SK-N-SH treated with all-trans-retinoic acid at 6 μM for 48 hours (cell line): ENCODE results near the gene SPEN.

Experiments
- ATAC-seq: fragments of 200-7000 bp; cut with Tn5 transposase; 3 replicates; pipeline ENCODE4 v1.9.1; 2020; ENCODE audit warnings: mild to moderate bottlenecking, moderate library complexity
- ARNTL ChIP-seq: fragments of 450-650 bp; formaldehyde crosslinking; IDR thresholded peaks from 2 replicates; pipeline ENCODE4 v1.5.0; 2020; ENCODE audit warnings: low read depth, mild to moderate bottlenecking, moderate library complexity, borderline replicate concordance
- BACH2 ChIP-seq: fragments of 250-450 bp; sonication (Bioruptor Pico); IDR thresholded peaks from 2 replicates; pipeline ENCODE4 v1.9.0; 2021; ENCODE audit warnings: mild to moderate bottlenecking, borderline replicate concordance
- CSDC2 ChIP-seq: fragments of 250-450 bp; sonication (Bioruptor Pico); IDR thresholded peaks from 2 replicates; pipeline ENCODE4 v1.5.0; 2020; ENCODE audit warnings: mild to moderate bottlenecking, moderate library complexity
- CSRNP3 ChIP-seq: fragments of 250-450 bp; sonication (Bioruptor Pico); IDR thresholded peaks from 2 replicates; pipeline ENCODE4 v1.5.1; 2021; ENCODE audit warnings: mild to moderate bottlenecking, moderate library complexity
- ESRRG ChIP-seq: fragments of 250-450 bp; sonication (Bioruptor Pico); IDR thresholded peaks from 2 replicates; pipeline ENCODE4 v1.6.1; 2021; ENCODE audit warnings: mild to moderate bottlenecking
- GLIS3 ChIP-seq: fragments of 250-450 bp; sonication (Bioruptor Pico); IDR thresholded peaks from 2 replicates; pipeline ENCODE4 v1.5.0; 2020; ENCODE audit warnings: mild to moderate bottlenecking, moderate library complexity
- OSR1 ChIP-seq: fragments of 250-450 bp; sonication (Bioruptor Pico); IDR thresholded peaks from 2 replicates; pipeline ENCODE4 v1.8.0; 2022; ENCODE audit warnings: moderate library complexity, mild to moderate bottlenecking, inconsistent platforms
- POU6F1 ChIP-seq: fragments of 250-450 bp; sonication (Bioruptor Pico); IDR thresholded peaks from 2 replicates; pipeline ENCODE4 v1.8.0; 2021; ENCODE audit warnings: low read depth, mild to moderate bottlenecking, moderate library complexity, borderline replicate concordance
- PPARA ChIP-seq: fragments of 250-450 bp; sonication (Bioruptor Pico); IDR thresholded peaks from 2 replicates; pipeline ENCODE4 v1.5.0; 2020; ENCODE audit warnings: mild to moderate bottlenecking, borderline replicate concordance
- SNAI2 ChIP-seq: fragments of 250-450 bp; sonication (Bioruptor Pico); IDR thresholded peaks from 2 replicates; pipeline ENCODE4 v1.5.0; 2020; ENCODE audit warnings: mild to moderate bottlenecking, moderate library complexity
- TCF4 ChIP-seq: fragments of 250-450 bp; sonication (Bioruptor Pico); IDR thresholded peaks from 2 replicates; pipeline ENCODE4 v1.8.0; 2021; ENCODE audit warnings: mild to moderate bottlenecking, moderate library complexity, borderline replicate concordance
- TOX ChIP-seq: fragments of 250-450 bp; sonication (Bioruptor Pico); IDR thresholded peaks from 2 replicates; pipeline ENCODE4 v1.8.0; 2021; ENCODE audit warnings: mild to moderate bottlenecking, moderate library complexity, borderline replicate concordance
- ZC3H10 ChIP-seq: fragments of 250-450 bp; sonication (Bioruptor Pico); IDR thresholded peaks from 2 replicates; pipeline ENCODE4 v1.5.1; 2021; ENCODE audit warnings: mild to moderate bottlenecking, moderate library complexity
- ZNF70 ChIP-seq: fragments of 450-650 bp; formaldehyde crosslinking; IDR thresholded peaks from 2 replicates; pipeline ENCODE4 v1.5.0; 2020; ENCODE audit warnings: mild to moderate bottlenecking, moderate library complexity
- ZNF8 ChIP-seq: fragments of 450-650 bp; formaldehyde crosslinking; IDR thresholded peaks from 2 replicates; pipeline ENCODE4 v1.5.0; 2020; ENCODE audit warnings: mild to moderate bottlenecking, moderate library complexity
- TF ChIP-seq, protein P1 (sequence below): fragments of 250-450 bp; sonication (Bioruptor Pico); IDR thresholded peaks from 2 replicates; pipeline ENCODE4 v1.5.1; 2020; ENCODE audit warnings: low read depth, mild to moderate bottlenecking, moderate library complexity
- TF ChIP-seq, protein P2 (sequence below): fragments of 250-450 bp; sonication (Bioruptor Pico); IDR thresholded peaks from 2 replicates; pipeline ENCODE4 v1.5.0; 2020; ENCODE audit warnings: mild to moderate bottlenecking, moderate library complexity

SPEN gene

GRCh38 chr1:15949453-15950245 is 102.1 kb downstream of the SPEN start:
- TF ChIP-seq PPARA (CRISPR knock-in tag) (no peak), ZC3H10 (CRISPR knock-in tag) (no peak), CSDC2 (CRISPR knock-in tag) (no peak), ESRRG (no peak), BACH2 (no peak), ARNTL (CRISPR knock-in tag) (no peak)
- TF ChIP-seq, protein P1, sequence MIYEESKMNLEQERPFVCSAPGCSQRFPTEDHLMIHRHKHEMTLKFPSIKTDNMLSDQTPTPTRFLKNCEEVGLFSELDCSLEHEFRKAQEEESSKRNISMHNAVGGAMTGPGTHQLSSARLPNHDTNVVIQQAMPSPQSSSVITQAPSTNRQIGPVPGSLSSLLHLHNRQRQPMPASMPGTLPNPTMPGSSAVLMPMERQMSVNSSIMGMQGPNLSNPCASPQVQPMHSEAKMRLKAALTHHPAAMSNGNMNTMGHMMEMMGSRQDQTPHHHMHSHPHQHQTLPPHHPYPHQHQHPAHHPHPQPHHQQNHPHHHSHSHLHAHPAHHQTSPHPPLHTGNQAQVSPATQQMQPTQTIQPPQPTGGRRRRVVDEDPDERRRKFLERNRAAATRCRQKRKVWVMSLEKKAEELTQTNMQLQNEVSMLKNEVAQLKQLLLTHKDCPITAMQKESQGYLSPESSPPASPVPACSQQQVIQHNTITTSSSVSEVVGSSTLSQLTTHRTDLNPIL = no peak
- peak; percentile 59 for ATAC-seq

- TF ChIP-seq OSR1 (no peak), ZNF8 (CRISPR knock-in tag) (no peak), SNAI2 (CRISPR knock-in tag) (no peak)
- TF ChIP-seq, all 23 proteins: peak for 0
- no peak for ATAC-seq
Observed at GRCh38 chr1:15950302-15950701, 102.8 kb downstream of the SPEN start.

- TF ChIP-seq GLIS3 (CRISPR knock-in tag) (no peak), SNAI2 (CRISPR knock-in tag) (no peak), BACH2 (no peak), ARNTL (CRISPR knock-in tag) (no peak), TCF4 (CRISPR knock-in tag) (no peak)
- TF ChIP-seq, all 23 proteins: peak for 0
- ATAC-seq = no peak
Observed at GRCh38 chr1:15950763-15951295, 103.3 kb downstream of the SPEN start.

GRCh38 chr1:15951341-15952153 is 104.0 kb downstream of the SPEN start:
- ATAC-seq = no peak
- TF ChIP-seq ZNF8 (CRISPR knock-in tag) = no peak
- TF ChIP-seq ARNTL (CRISPR knock-in tag) = no peak
- TF ChIP-seq, protein P1 = no peak
- TF ChIP-seq TOX (CRISPR knock-in tag) = no peak
- no peak for TF ChIP-seq ZC3H10 (CRISPR knock-in tag)
- no peak for TF ChIP-seq ZNF70
- no peak for TF ChIP-seq ESRRG
- TF ChIP-seq, protein P2, sequence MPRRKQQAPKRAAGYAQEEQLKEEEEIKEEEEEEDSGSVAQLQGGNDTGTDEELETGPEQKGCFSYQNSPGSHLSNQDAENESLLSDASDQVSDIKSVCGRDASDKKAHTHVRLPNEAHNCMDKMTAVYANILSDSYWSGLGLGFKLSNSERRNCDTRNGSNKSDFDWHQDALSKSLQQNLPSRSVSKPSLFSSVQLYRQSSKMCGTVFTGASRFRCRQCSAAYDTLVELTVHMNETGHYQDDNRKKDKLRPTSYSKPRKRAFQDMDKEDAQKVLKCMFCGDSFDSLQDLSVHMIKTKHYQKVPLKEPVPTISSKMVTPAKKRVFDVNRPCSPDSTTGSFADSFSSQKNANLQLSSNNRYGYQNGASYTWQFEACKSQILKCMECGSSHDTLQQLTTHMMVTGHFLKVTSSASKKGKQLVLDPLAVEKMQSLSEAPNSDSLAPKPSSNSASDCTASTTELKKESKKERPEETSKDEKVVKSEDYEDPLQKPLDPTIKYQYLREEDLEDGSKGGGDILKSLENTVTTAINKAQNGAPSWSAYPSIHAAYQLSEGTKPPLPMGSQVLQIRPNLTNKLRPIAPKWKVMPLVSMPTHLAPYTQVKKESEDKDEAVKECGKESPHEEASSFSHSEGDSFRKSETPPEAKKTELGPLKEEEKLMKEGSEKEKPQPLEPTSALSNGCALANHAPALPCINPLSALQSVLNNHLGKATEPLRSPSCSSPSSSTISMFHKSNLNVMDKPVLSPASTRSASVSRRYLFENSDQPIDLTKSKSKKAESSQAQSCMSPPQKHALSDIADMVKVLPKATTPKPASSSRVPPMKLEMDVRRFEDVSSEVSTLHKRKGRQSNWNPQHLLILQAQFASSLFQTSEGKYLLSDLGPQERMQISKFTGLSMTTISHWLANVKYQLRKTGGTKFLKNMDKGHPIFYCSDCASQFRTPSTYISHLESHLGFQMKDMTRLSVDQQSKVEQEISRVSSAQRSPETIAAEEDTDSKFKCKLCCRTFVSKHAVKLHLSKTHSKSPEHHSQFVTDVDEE (CRISPR knock-in tag) = no peak
- no peak for TF ChIP-seq POU6F1 (CRISPR knock-in tag)
- no peak for TF ChIP-seq GLIS3 (CRISPR knock-in tag)
- no peak for TF ChIP-seq CSRNP3 (CRISPR knock-in tag)
- TF ChIP-seq BACH2 = no peak
- TF ChIP-seq, all 23 proteins: peak for 0
